SK-N-SH (cell line): Measurements from ENCODE around the gene PNRC2. TPM values are rescaled to one million over a fixed set of nuclear protein-coding genes. Genes with fewer than 3 reads are reported as not detected.

Source experiments
- CTCF ChIA-PET: fragments of 300-600, 350-600 bp; formaldehyde crosslinking; extraction: SDS; loops from one replicate; lab custom pipeline; 2021; lab: Yijun Ruan, JAX
- POLR2A ChIA-PET: fragments of 350-600 bp; sonication (Branson Sonifier 250); formaldehyde crosslinking; extraction: SDS; loops from one replicate; lab custom pipeline; 2020; ENCODE audit warnings: antibody characterized with exemption, inconsistent platforms; lab: Yijun Ruan, JAX
- DNase-seq: peaks from one replicate; pipeline ENCODE4 v3.0.0; 2012
- H2AFZ ChIP-seq: fragments of 200-600 bp; sonication (generic); 2 replicates; pipeline ENCODE4 v1.8.1; 2016; ENCODE audit warnings: antibody characterized with exemption, mild to moderate bottlenecking, low read depth
- H3F3A ChIP-seq: fragments of 200-600 bp; sonication (generic); replicated peaks from 2 replicates; pipeline ENCODE3; 2016; ENCODE audit warnings: antibody characterized with exemption, mild to moderate bottlenecking; ENCODE audit not compliant: insufficient read depth
- H3K27ac ChIP-seq, 2 experiments: fragments of 200-500 bp in 1 of 2; fragments of 200-600 bp in 1 of 2; sonication (Bioruptor generic) in 1 of 2; sonication (generic), shearing (Covaris generic) in 1 of 2; 2 replicates each; pipeline versions ENCODE4 v1.5.1 to v1.6.1; 2014 to 2016; ENCODE audit warnings: low read depth in 2 of 2, inconsistent platforms in 1 of 2, low read length in 1 of 2, mild to moderate bottlenecking in 1 of 2, mixed read lengths in 1 of 2
- H3K27me3 ChIP-seq: fragments of 200-600 bp; sonication (generic), shearing (Covaris generic); 2 replicates; pipeline ENCODE4 v1.6.1; 2016; ENCODE audit warnings: mixed run types; ENCODE audit not compliant: insufficient read depth
- H3K36me3 ChIP-seq, 2 experiments: fragments of 200-500 bp in 1 of 2; fragments of 200-600 bp in 1 of 2; sonication (Bioruptor generic) in 1 of 2; sonication (generic) in 1 of 2; replicated peaks in 1 of 2; 2 replicates each; pipeline versions ENCODE3 to v1.5.1; 2014 to 2016; ENCODE audit warnings: low read length in 1 of 2, mild to moderate bottlenecking in 1 of 2; ENCODE audit not compliant: insufficient read depth in 2 of 2, control insufficient read depth in 1 of 2
- H3K4me1 ChIP-seq, 2 experiments: fragments of 200-500 bp in 1 of 2; fragments of 200-600 bp in 1 of 2; sonication (Bioruptor generic) in 1 of 2; sonication (generic), shearing (Covaris generic) in 1 of 2; 2 replicates each; pipeline versions ENCODE4 v1.5.1 to v1.6.1; 2014 to 2016; ENCODE audit warnings: low read depth in 1 of 2, low read length in 1 of 2, mixed run types in 1 of 2; ENCODE audit not compliant: insufficient read depth in 2 of 2, control insufficient read depth in 1 of 2
- H3K4me2 ChIP-seq: fragments of 200-600 bp; sonication (generic), shearing (Covaris generic); 2 replicates; pipeline ENCODE4 v1.6.1; 2017; ENCODE audit warnings: mixed run types
- H3K4me3 ChIP-seq, 2 experiments: fragments of 200-500 bp in 1 of 2; fragments of 200-600 bp in 1 of 2; sonication (Bioruptor generic) in 1 of 2; sonication (generic), shearing (Covaris generic) in 1 of 2; 2 replicates each; pipeline versions ENCODE4 v1.5.1 to v1.8.1; 2014 to 2016; ENCODE audit warnings: low read depth in 2 of 2, inconsistent platforms in 1 of 2, low read length in 1 of 2, mild to moderate bottlenecking in 1 of 2, mixed read lengths in 1 of 2, moderate library complexity in 1 of 2
- H3K79me2 ChIP-seq: fragments of 200-600 bp; sonication (generic); 2 replicates; pipeline ENCODE4 v1.8.1; 2017; ENCODE audit warnings: mild to moderate bottlenecking; ENCODE audit not compliant: insufficient read depth
- H3K9ac ChIP-seq: fragments of 200-600 bp; sonication (generic); 2 replicates; pipeline ENCODE4 v1.6.1; 2017; ENCODE audit warnings: mixed run types
- H3K9me2 ChIP-seq: fragments of 200-600 bp; sonication (generic); 2 replicates; pipeline ENCODE4 v1.6.1; 2017; ENCODE audit warnings: mixed run types
- H3K9me3 ChIP-seq: fragments of 200-600 bp; sonication (generic); 2 replicates; pipeline ENCODE4 v1.6.1; 2017; ENCODE audit warnings: mixed run types, mild to moderate bottlenecking, moderate library complexity
- H4K20me1 ChIP-seq: fragments of 200-600 bp; sonication (generic); 2 replicates; pipeline ENCODE4 v1.6.1; 2017; ENCODE audit warnings: mild to moderate bottlenecking, mixed run types; ENCODE audit not compliant: insufficient read depth
- CHD2 ChIP-seq: fragments of 150-350 bp; IDR thresholded peaks from 2 replicates; pipeline ENCODE4 v1.6.1; 2018; ENCODE audit warnings: low read length; ENCODE audit not compliant: partially characterized antibody
- GABPA ChIP-seq: IDR thresholded peaks from 2 replicates; pipeline ENCODE4 v1.4.0; 2012; ENCODE audit warnings: low read depth, mild to moderate bottlenecking
- IRF3 ChIP-seq: fragments of 150-350 bp; IDR thresholded peaks from 2 replicates; pipeline ENCODE4 v1.6.1; 2016; ENCODE audit warnings: mild to moderate bottlenecking, low read depth, low read length
- JUND ChIP-seq: IDR thresholded peaks from 2 replicates; pipeline ENCODE4 v1.4.0; 2012
- NRF1 ChIP-seq: IDR thresholded peaks from 2 replicates; pipeline ENCODE4 v1.6.1; 2012; ENCODE audit warnings: low read depth, mild to moderate bottlenecking, low read length
- POLR2AphosphoS5 ChIP-seq: IDR thresholded peaks from 2 replicates; pipeline ENCODE4 v1.6.1; 2012; ENCODE audit warnings: low read depth, low read length
- RCOR1 ChIP-seq: fragments of 150-350 bp; IDR thresholded peaks from 2 replicates; pipeline ENCODE4 v1.6.1; 2017; ENCODE audit warnings: antibody characterized with exemption, low read length
- RFX5 ChIP-seq: IDR thresholded peaks from 2 replicates; pipeline ENCODE4 v1.6.1; 2012; ENCODE audit warnings: mild to moderate bottlenecking, improper control_type of control experiment, low read length
- SIN3A ChIP-seq: IDR thresholded peaks from 2 replicates; pipeline ENCODE4 v1.6.1; 2012; ENCODE audit warnings: low read depth, mild to moderate bottlenecking, low read length, moderate library complexity, borderline replicate concordance
- SMC3 ChIP-seq: IDR thresholded peaks from 2 replicates; pipeline ENCODE4 v1.6.1; 2012; ENCODE audit warnings: low read depth, low read length, improper control_type of control experiment
- TCF12 ChIP-seq: IDR thresholded peaks from 2 replicates; pipeline ENCODE4 v1.4.0; 2012
- YY1 ChIP-seq: IDR thresholded peaks from 2 replicates; pipeline ENCODE4 v1.4.0; 2012; ENCODE audit warnings: low read depth, mild to moderate bottlenecking
- WGBS: methylation state at CpG from one replicate; pipeline ENCODE4 v1.1.6; 2017; ENCODE audit warnings: low lambda C conversion rate; 5-methylcytosine and 5-hydroxymethylcytosine counted together
- polyA plus RNA-seq, 3 experiments: library from polyadenylated mRNA; depleted of rRNA; stranded (reverse); fragments of >200 nt; gene quantifications; 2 replicates each; pipeline ENCODE4 v1.2.3, GENCODE V29; 2012
- TF ChIP-seq, protein P1 (sequence below): IDR thresholded peaks from 2 replicates; pipeline ENCODE4 v1.6.1; 2012; ENCODE audit warnings: mild to moderate bottlenecking, low read depth, low read length, moderate library complexity
- TF ChIP-seq, protein P2 (sequence below): fragments of 150-350 bp; IDR thresholded peaks from 2 replicates; pipeline ENCODE4 v1.6.1; 2017; ENCODE audit warnings: antibody characterized with exemption, low read length, low read depth, borderline replicate concordance

Gene PNRC2
- polyA plus RNA-seq, 1 of the 3 experiments (the other 2 are of a cell fraction), result 43.8 TPM

DNA sequence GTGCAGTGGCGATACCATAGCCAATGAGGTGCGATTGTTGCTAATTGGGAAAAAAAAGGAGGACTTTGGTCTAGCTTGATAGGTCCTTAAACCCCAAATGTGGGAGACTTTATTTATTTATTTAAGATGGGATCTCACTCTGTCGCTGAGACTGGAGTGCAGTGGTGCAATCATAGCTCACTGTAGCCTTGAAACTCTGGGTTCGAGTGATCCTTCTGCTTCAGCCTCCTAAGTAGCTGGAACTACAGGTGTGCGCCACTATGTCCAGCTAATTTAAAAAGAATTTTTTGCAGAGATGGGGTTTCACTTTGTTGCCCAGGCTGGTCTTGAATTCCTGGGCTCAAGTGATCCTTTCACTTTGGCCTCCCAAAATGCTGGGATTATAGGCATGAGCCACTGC lies 44.5 kb downstream of the PNRC2 start:
- TF ChIP-seq NRF1, result no peak
- no peak for TF ChIP-seq JUND
- TF ChIP-seq SIN3A, result no peak
- TF ChIP-seq SMC3, result no peak
- TF ChIP-seq, protein P1, sequence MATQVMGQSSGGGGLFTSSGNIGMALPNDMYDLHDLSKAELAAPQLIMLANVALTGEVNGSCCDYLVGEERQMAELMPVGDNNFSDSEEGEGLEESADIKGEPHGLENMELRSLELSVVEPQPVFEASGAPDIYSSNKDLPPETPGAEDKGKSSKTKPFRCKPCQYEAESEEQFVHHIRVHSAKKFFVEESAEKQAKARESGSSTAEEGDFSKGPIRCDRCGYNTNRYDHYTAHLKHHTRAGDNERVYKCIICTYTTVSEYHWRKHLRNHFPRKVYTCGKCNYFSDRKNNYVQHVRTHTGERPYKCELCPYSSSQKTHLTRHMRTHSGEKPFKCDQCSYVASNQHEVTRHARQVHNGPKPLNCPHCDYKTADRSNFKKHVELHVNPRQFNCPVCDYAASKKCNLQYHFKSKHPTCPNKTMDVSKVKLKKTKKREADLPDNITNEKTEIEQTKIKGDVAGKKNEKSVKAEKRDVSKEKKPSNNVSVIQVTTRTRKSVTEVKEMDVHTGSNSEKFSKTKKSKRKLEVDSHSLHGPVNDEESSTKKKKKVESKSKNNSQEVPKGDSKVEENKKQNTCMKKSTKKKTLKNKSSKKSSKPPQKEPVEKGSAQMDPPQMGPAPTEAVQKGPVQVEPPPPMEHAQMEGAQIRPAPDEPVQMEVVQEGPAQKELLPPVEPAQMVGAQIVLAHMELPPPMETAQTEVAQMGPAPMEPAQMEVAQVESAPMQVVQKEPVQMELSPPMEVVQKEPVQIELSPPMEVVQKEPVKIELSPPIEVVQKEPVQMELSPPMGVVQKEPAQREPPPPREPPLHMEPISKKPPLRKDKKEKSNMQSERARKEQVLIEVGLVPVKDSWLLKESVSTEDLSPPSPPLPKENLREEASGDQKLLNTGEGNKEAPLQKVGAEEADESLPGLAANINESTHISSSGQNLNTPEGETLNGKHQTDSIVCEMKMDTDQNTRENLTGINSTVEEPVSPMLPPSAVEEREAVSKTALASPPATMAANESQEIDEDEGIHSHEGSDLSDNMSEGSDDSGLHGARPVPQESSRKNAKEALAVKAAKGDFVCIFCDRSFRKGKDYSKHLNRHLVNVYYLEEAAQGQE, result no peak
- TF ChIP-seq RFX5, result no peak
- no peak for TF ChIP-seq POLR2AphosphoS5
- TF ChIP-seq CHD2, result no peak
- no peak for TF ChIP-seq TCF12
- no peak for TF ChIP-seq YY1
- TF ChIP-seq IRF3, result no peak
- TF ChIP-seq GABPA, result no peak
- TF ChIP-seq, protein P2, sequence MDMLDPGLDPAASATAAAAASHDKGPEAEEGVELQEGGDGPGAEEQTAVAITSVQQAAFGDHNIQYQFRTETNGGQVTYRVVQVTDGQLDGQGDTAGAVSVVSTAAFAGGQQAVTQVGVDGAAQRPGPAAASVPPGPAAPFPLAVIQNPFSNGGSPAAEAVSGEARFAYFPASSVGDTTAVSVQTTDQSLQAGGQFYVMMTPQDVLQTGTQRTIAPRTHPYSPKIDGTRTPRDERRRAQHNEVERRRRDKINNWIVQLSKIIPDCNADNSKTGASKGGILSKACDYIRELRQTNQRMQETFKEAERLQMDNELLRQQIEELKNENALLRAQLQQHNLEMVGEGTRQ, result no peak
- TF ChIP-seq RCOR1, result no peak
- TF ChIP-seq, all 33 proteins: peak for 0
- no peaks in the 10 kb centered on the region for H3K79me2 ChIP-seq
- no peak for DNase-seq
- 78% methylated on average over 5 of the region's 5 CpGs for WGBS
- H3K4me3 ChIP-seq, result no peak overlapping the region
- peaks cover 0 to 4% of the 10 kb centered on the region in 2 experiments; a peak in 1 of 4 replicates for H3K4me1 ChIP-seq
- ChIA-PET POLR2A (no interaction called here), CTCF (interaction anchor here (0.5 kb wide), 1 partner anchor 10 kb away, joined by 3 read pairs; no protein-coding TSS in a partner anchor)
- no peak overlapping the region for H3K4me2 ChIP-seq
- no peaks in the 10 kb centered on the region for H4K20me1 ChIP-seq
- H3K36me3 ChIP-seq, result no peaks in the 10 kb centered on the region
- no peaks in the 10 kb centered on the region for H3K9me2 ChIP-seq
- no peaks in the 10 kb centered on the region for H3K27me3 ChIP-seq
- H3F3A ChIP-seq, result peaks cover 4% of the 10 kb centered on the region
- H3K9me3 ChIP-seq, result 0 out of 2 replicates have a peak, but pooled peaks cover 6% of the 10 kb centered on the region
- no peak overlapping the region for H2AFZ ChIP-seq
- H3K27ac ChIP-seq, result no peak overlapping the region
- no peak overlapping the region for H3K9ac ChIP-seq
